Stimulated activated CD4-positive, alpha-beta T cell treated with anti-CD3 and anti-CD28 coated beads, Interleukin-15, amount 100 ng/mL, for 1 hour (primary cell): Measurements from ENCODE around the gene IZUMO4.

Source experiments
- DNase-seq, 2 donors: peaks; one replicate each; pipeline ENCODE4 v3.0.0-alpha.2; 2020; ENCODE audit warnings: low read depth in 1 of 2, low spot score in 1 of 2

IZUMO4 gene

GRCh38 chr19:2103045-2103707 lies 6.5 kb downstream of the IZUMO4 start:
- DNase-seq: no peak

GRCh38 chr19:2108251-2109016 lies 11.7 kb downstream of the IZUMO4 start:
- no peak for DNase-seq

GRCh38 chr19:2109046-2109864 lies 12.5 kb downstream of the IZUMO4 start:
- no peak for DNase-seq

GRCh38 chr19:2110822-2111221 lies 14.1 kb downstream of the IZUMO4 start:
- no peak for DNase-seq

- no peak for DNase-seq
Observed at GRCh38 chr19:2111425-2111824, 14.7 kb downstream of the IZUMO4 start.

- DNase-seq: no peak
Observed at GRCh38 chr19:2111886-2112285, 15.2 kb downstream of the IZUMO4 start.

GRCh38 chr19:2112516-2113320 lies 16.0 kb downstream of the IZUMO4 start:
- DNase-seq: no peak

GRCh38 chr19:2113439-2114211 lies 16.9 kb downstream of the IZUMO4 start:
- no peak for DNase-seq

GRCh38 chr19:2114218-2114617 lies 17.5 kb downstream of the IZUMO4 start:
- no peak for DNase-seq

- DNase-seq: no peak
Observed at GRCh38 chr19:2114821-2115220, 18.1 kb downstream of the IZUMO4 start.

- no peak for DNase-seq
Observed at GRCh38 chr19:2115324-2115723, 18.6 kb downstream of the IZUMO4 start.

- no peak for DNase-seq
Observed at GRCh38 chr19:2115911-2116426, 19.3 kb downstream of the IZUMO4 start.

GRCh38 chr19:2116507-2116906 lies 19.8 kb downstream of the IZUMO4 start:
- DNase-seq: no peak

- DNase-seq: no peak
Observed at GRCh38 chr19:2117215-2117960, 20.7 kb downstream of the IZUMO4 start.

- no peak for DNase-seq
Observed at GRCh38 chr19:2118438-2118837, 21.7 kb downstream of the IZUMO4 start.

GRCh38 chr19:2119921-2120785 lies 23.4 kb downstream of the IZUMO4 start:
- DNase-seq: no peak

- DNase-seq: no peak
Observed at GRCh38 chr19:2120821-2121220, 24.1 kb downstream of the IZUMO4 start.

- DNase-seq: no peak
Observed at GRCh38 chr19:2121416-2122051, 24.8 kb downstream of the IZUMO4 start.
